ENCODE results near the gene CLDN22.

DNA sequence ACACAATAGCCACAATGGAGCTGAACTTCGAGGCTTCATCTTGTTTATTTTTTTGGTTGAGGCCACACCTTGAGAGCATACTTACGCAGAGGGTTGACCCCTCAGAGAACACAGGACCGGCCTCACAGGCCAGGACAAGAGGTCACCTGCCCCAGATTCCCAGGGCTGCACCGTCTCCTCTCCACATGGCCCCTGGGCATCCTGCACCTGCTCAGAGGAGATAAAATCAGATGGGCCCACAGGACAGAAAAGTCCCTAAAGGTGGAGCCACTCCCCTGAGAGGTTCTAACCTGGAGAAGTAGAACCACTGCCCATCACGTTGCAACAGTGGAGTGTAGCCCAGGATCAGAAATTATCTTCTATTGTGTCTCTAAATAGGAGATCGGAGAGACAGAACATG, 3.2 kb upstream of the CLDN22 start:
- TF ChIP-seq POLR2A (IDR thresholded peaks at IDR 0.05; ENCODE audit: low read depth, low read length) (no peak), TAF1 (IDR thresholded peaks at IDR 0.05; ENCODE audit: low read depth, low read length) (no peak)
